ENCODE data around the gene MAGEB1.

MAGEB1 gene, protein sequence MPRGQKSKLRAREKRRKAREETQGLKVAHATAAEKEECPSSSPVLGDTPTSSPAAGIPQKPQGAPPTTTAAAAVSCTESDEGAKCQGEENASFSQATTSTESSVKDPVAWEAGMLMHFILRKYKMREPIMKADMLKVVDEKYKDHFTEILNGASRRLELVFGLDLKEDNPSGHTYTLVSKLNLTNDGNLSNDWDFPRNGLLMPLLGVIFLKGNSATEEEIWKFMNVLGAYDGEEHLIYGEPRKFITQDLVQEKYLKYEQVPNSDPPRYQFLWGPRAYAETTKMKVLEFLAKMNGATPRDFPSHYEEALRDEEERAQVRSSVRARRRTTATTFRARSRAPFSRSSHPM

GRCh38 chrX:30246769-30247489, at the start of gene MAGEB1:
TSS of gene MAGEB1 (plus strand) at chrX:30247146. CDS start at chrX:30250494, 3,348 bp downstream.
- DNase-seq = no peak

- no peak for DNase-seq
Measured at GRCh38 chrX:30212172-30212571, 34.8 kb upstream of the MAGEB1 start.

- DNase-seq = peak; percentile 64 to 70
Measured at GRCh38 chrX:30215357-30215843, 31.5 kb upstream of the MAGEB1 start, which contains the start of gene MAGEB2. TSS of gene MAGEB2 (plus strand) at chrX:30215563. CDS start at chrX:30218581, 3,018 bp downstream.

- no peak for DNase-seq
Measured at GRCh38 chrX:30217465-30217864, 29.5 kb upstream of the MAGEB1 start.

GRCh38 chrX:30219372-30219771, 27.6 kb upstream of the MAGEB1 start:
- no peak for DNase-seq

DNA sequence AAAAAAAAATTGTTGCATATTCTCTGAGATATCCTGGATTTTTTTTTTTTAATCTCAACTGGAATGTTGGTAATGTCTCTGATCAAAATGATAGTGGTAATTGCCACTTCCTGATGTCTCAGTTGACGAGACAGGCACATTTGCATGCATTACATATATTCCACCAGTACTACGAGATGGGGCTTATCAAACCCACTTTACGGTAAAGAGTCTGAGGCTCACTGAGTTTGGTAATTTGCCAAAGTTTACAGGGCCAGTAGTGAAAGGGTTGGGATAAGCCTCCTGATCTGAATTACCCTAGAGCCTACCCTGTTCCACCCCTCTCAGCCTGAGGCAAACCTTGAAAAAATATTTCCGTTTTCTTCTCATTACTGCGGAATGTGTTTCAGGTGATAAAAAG, 26.3 kb upstream of the MAGEB1 start:
- no peak for DNase-seq

DNA sequence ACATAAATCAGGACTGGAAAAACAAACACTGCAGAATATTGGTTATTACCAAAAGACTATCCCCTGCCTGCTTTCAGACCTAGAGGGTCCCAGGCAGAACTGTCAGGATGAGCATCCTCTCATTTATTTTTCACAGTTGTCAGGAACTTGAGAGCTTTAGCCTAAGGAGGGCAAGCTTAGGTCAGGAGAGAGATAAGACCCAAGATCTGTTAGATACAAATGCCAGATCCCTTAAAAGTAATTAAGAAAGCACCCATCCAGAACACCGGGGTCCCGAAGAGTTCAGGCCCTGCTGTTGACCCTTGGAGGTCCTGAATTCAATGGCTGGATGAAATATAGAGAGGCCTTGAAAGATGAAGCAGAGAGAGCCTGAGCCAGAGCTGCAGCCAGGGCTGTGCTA, 22.4 kb upstream of the MAGEB1 start:
- no peak for DNase-seq

DNA sequence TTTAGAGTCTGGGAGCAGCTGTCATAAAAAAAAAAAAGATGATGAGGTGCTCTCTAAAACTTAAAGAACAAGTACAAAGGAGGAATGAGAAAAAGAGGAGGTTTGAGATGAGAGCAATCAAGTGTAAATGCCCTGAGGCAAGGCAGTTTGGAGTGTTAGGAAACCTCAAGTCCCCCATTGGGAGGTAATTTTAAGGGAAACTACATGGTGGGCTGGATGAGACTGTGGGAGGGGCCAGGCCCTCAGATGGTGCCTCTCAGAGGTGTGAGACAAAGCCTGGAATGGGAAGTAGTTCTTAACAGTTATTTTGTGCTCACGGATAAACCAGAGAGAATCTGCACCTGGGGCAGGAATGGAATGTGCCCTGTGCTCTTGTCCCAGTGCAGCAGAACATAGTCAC, 18.4 kb upstream of the MAGEB1 start:
- DNase-seq = no peak

- DNase-seq = no peak
Measured at GRCh38 chrX:30230395-30230794, 16.6 kb upstream of the MAGEB1 start, which contains the start of gene MAGEB3. TSS of gene MAGEB3 (plus strand) at chrX:30230657. CDS start at chrX:30235925, 5,268 bp downstream.

DNA sequence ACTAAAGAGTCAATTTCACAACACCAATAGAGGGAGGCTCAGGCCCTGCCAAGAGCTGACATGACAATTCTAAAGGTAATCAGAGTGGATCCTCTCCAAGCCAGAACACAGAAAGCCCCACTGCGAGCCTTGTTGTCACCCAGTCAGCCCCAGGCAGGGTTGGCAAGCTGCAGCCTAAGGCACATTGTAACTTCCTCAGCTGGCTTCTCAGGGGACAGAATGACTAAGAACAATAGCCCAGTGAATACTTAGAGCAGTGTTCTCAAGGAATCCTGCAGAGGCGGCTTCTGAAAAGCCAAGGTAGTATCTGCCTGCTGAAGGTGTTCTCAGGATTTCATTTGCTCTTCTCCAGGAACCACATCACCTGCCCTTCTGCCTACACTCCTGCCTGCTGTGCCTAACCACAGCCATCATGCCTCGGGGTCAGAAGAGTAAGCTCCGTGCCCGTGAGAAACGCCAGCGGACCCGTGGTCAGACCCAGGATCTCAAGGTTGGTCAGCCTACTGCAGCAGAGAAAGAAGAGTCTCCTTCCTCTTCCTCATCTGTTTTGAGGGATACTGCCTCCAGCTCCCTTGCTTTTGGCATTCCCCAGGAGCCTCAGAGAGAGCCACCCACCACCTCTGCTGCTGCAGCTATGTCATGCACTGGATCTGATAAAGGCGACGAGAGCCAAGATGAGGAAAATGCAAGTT, 5.1 kb upstream of the MAGEB1 start, which contains the start of gene MAGEB4:
TSS of gene MAGEB4 (plus strand) at position 277 of the 692 bp plus-strand sequence. CDS start at position 413, 136 bp downstream.
- no peak for DNase-seq

- no peak for DNase-seq
Measured at GRCh38 chrX:30248854-30249253, 1.9 kb downstream of the MAGEB1 start.

GRCh38 chrX:30253257-30253656, 6.3 kb downstream of the MAGEB1 start:
- no peak for DNase-seq

DNA sequence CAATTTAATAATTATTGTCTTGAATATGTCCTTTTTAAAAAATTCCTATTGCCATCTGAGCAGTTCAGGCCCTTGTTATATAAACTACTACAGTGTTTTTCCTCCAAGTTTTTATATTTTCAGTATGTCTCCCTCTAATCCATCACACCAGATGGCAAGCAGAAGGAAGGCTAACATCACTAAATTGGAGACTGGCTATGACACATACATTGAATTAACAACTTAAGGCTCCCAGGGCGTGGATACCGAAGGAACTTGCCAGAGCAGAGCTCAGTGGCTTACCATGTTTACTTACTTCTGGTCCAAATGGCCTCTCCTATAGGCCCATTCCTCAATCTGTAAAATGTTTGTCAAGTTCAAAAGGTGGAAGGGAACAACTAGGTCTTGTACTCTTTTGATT, 13.0 kb downstream of the MAGEB1 start:
- no peak for DNase-seq

GRCh38 chrX:30261012-30261411, 14.1 kb downstream of the MAGEB1 start:
- no peak for DNase-seq

DNA sequence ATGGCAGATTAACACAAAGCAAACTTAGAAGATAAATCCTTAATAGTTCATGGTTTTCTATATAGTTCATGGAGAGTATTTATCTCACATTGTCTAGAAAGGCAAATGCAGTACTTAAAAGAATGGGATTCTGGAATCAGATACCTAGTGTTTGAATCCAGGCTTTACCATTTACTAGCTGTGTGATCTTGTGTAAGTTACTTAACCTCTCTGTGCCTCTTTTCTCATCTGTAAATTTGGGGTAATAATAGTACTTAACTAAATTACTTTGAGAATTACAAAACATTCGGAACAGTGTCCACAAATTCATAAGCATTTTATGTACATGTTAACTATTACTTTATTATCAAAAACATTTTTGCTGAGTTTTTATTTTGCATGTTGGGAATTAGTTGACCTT, 15.8 kb downstream of the MAGEB1 start:
- DNase-seq = no peak

DNA sequence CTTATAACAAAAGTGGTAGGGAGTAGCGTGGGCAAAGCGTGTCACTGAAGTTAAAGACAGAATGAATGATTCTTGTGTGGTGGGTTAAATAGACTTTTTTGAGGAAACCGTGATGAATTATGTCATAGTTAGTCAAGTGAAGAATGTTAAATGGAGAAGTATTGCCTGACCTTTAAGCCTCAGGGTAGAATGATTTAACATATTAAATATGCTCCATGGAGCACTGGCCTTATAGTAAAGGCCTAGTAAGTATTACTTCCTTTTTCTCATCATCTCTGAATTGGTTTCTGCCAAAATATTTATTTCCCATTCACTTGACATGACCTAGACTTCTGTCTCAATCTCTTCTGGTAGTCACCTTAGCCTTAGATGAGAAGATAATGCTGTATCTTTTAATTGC, 23.7 kb downstream of the MAGEB1 start:
- DNase-seq = no peak

DNA sequence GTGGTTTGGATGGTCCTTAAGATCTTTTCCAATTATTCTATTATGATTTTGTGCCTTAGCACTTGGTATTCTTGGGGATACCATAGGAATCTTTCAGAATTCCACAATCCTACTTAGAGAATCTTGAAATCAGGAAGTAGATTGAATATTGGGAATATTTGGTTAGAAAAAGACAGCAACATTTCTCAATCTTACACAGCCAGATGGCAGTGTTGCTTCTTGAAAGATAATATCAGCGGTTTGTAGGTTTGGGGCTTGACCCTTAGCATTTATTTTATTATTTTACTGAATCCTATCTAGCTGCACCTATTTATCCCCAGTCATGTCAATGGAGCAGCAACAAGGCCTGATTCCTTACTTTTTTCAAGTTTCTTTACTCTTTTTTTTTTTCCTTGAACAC, 28.6 kb downstream of the MAGEB1 start:
- peak in 1 of 2 experiments; percentile 3 for DNase-seq

- no peak for DNase-seq
Measured at GRCh38 chrX:30278365-30278764, 31.4 kb downstream of the MAGEB1 start.

- DNase-seq = no peak
Measured at GRCh38 chrX:30280428-30280827, 33.5 kb downstream of the MAGEB1 start.

GRCh38 chrX:30282527-30282926, 35.6 kb downstream of the MAGEB1 start:
- no peak for DNase-seq

DNA sequence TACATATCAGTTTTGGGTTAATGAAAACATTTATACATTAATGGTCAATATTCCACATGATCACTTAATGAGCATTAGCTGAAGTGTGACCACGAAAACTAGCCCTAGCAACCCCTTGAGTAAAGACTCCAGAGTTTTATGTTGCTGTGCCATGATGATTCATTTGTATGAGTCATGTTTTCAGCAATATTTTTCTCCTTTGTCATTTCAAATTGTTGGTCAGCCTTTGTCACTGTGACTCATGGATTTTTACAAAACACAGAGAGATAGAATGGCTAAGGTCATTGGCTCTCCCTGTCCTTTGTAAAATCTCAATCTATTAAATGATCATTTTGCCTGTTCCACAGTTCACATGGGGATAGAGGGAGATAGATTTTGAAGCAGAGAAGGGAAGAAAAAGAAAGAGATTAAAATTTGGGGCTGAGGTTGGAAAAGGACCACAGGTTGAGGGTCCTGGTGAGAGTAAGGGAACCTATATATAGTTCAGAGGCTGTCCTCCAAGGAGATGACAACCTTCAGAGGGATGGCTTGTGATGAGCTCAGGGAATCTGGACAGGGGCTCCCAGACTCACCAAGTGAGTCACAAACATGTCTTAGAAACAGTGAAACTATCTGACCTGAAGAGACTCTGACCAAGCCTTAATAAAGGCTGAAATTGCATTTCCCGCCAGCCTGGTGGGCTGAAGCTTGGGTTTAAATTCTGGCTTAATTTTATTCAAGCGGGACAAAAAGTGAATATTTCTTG, 36.7 kb downstream of the MAGEB1 start:
- DNase-seq = peak in 1 of 2 experiments; percentile 8

All from NCI-H1930 (cell line).